Stimulated activated CD4-positive, alpha-beta T cell treated with anti-CD3 and anti-CD28 coated beads, Interleukin-2, amount 100 ng/mL, for 48 hours (primary cell): ENCODE data around the gene SLC37A1.
"Not testable (repeated sequence)": the region's sequence is repeated elsewhere in the genome, so short reads cannot be mapped to it uniquely, and the experiment has no call there.

Experiments used
- DNase-seq, 2 donors: peaks; one replicate each; pipeline ENCODE4 v3.0.0-alpha.2; 2020

The SLC37A1 gene

GRCh38 chr21:42622284-42622683 lies 108.6 kb downstream of the SLC37A1 start:
- no peak for DNase-seq

GRCh38 chr21:42623694-42624093 lies 110.0 kb downstream of the SLC37A1 start:
- no peak for DNase-seq

GRCh38 chr21:42624095-42624790 lies 110.6 kb downstream of the SLC37A1 start:
- no peak for DNase-seq

GRCh38 chr21:42624936-42625335 lies 111.3 kb downstream of the SLC37A1 start:
- no peak for DNase-seq

GRCh38 chr21:42626171-42626570 lies 112.5 kb downstream of the SLC37A1 start:
- DNase-seq = no peak

- DNase-seq = no peak
These were observed 114.1 kb downstream of the SLC37A1 start for GRCh38 chr21:42627527-42628289.

GRCh38 chr21:42628466-42629061 lies 114.9 kb downstream of the SLC37A1 start:
- not testable (repeated sequence) for DNase-seq

- DNase-seq = no peak
These were observed 116.4 kb downstream of the SLC37A1 start for GRCh38 chr21:42629933-42630589.

GRCh38 chr21:42630626-42631025 lies 117.0 kb downstream of the SLC37A1 start:
- no peak for DNase-seq
